WTC11 (cell line): Measurements from ENCODE around the gene UCHL3.

ENCODE experiments used
- ESRRA ChIP-seq: sonication (generic); formaldehyde crosslinking; IDR thresholded peaks from 2 replicates; pipeline ENCODE4 v1.8.1; 2022; ENCODE audit warnings: mild to moderate bottlenecking, missing genetic modification reagents, borderline replicate concordance
- NR2C2 ChIP-seq: sonication (generic); formaldehyde crosslinking; IDR thresholded peaks from 2 replicates; pipeline ENCODE4 v1.8.0; 2022; ENCODE audit warnings: mild to moderate bottlenecking, missing genetic modification reagents
- SMAD3 ChIP-seq: sonication (generic); formaldehyde crosslinking; IDR thresholded peaks from 2 replicates; pipeline ENCODE4 v1.8.0; 2022; ENCODE audit warnings: missing genetic modification reagents, mild to moderate bottlenecking, borderline replicate concordance
- ZNF263 ChIP-seq: sonication (generic); formaldehyde crosslinking; IDR thresholded peaks from 2 replicates; pipeline ENCODE4 v1.8.1; 2022; ENCODE audit warnings: low read depth, mild to moderate bottlenecking, moderate library complexity, missing genetic modification reagents
- TF ChIP-seq, protein P1 (sequence below): fragments of 200-600 bp; IDR thresholded peaks from 2 replicates; pipeline ENCODE4 v1.8.0; 2022; ENCODE audit warnings: antibody characterized with exemption
- TF ChIP-seq, protein P2 (sequence below): sonication (generic); formaldehyde crosslinking; IDR thresholded peaks from 2 replicates; pipeline ENCODE4 v1.8.0; 2022; ENCODE audit warnings: mild to moderate bottlenecking, missing genetic modification reagents
- TF ChIP-seq, protein P3 (sequence below): sonication (generic); formaldehyde crosslinking; conservative IDR thresholded peaks from 2 replicates; pipeline ENCODE4 v1.8.1; 2022; ENCODE audit warnings: mild to moderate bottlenecking, missing genetic modification reagents
- TF ChIP-seq, protein P4 (sequence below): sonication (generic); formaldehyde crosslinking; IDR thresholded peaks from 2 replicates; pipeline ENCODE4 v1.8.0; 2023; ENCODE audit warnings: missing genetic modification reagents, mild to moderate bottlenecking, borderline replicate concordance
- TF ChIP-seq, protein P5 (sequence below): sonication (generic); formaldehyde crosslinking; IDR thresholded peaks from 2 replicates; pipeline ENCODE4 v1.8.1; 2023; ENCODE audit warnings: mild to moderate bottlenecking, missing genetic modification reagents, moderate library complexity

DNA sequence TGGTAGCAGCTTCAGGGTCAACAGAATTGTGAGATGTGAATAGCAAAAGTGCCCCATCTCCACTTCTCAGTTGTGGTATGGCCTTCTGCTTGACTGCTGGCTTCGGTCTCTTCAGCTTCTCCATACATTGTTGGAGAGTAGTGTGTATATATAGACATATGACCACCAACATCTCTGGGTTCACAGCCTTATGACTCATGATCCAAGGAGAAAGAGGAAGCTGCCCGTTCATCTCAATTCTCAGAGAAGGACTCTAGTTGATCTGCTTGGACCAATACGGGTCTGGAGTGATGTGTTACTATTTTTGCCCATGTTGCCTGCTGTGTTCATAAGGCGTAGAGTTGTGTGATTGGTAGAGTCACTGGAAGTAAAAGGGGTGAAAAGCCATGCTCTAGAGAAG, 8.3 kb upstream of the UCHL3 start:
- TF ChIP-seq, protein P1, sequence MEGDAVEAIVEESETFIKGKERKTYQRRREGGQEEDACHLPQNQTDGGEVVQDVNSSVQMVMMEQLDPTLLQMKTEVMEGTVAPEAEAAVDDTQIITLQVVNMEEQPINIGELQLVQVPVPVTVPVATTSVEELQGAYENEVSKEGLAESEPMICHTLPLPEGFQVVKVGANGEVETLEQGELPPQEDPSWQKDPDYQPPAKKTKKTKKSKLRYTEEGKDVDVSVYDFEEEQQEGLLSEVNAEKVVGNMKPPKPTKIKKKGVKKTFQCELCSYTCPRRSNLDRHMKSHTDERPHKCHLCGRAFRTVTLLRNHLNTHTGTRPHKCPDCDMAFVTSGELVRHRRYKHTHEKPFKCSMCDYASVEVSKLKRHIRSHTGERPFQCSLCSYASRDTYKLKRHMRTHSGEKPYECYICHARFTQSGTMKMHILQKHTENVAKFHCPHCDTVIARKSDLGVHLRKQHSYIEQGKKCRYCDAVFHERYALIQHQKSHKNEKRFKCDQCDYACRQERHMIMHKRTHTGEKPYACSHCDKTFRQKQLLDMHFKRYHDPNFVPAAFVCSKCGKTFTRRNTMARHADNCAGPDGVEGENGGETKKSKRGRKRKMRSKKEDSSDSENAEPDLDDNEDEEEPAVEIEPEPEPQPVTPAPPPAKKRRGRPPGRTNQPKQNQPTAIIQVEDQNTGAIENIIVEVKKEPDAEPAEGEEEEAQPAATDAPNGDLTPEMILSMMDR, result no peak
- TF ChIP-seq, protein P2, sequence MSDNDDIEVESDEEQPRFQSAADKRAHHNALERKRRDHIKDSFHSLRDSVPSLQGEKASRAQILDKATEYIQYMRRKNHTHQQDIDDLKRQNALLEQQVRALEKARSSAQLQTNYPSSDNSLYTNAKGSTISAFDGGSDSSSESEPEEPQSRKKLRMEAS (CRISPR knock-in tag), result no peak
- TF ChIP-seq ZNF263 (CRISPR knock-in tag) (no peak), NR2C2 (CRISPR knock-in tag) (no peak), ESRRA (CRISPR knock-in tag) (no peak), SMAD3 (CRISPR knock-in tag) (no peak)
- TF ChIP-seq, protein P3, sequence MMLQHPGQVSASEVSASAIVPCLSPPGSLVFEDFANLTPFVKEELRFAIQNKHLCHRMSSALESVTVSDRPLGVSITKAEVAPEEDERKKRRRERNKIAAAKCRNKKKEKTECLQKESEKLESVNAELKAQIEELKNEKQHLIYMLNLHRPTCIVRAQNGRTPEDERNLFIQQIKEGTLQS (CRISPR knock-in tag), result no peak
- TF ChIP-seq, protein P4, sequence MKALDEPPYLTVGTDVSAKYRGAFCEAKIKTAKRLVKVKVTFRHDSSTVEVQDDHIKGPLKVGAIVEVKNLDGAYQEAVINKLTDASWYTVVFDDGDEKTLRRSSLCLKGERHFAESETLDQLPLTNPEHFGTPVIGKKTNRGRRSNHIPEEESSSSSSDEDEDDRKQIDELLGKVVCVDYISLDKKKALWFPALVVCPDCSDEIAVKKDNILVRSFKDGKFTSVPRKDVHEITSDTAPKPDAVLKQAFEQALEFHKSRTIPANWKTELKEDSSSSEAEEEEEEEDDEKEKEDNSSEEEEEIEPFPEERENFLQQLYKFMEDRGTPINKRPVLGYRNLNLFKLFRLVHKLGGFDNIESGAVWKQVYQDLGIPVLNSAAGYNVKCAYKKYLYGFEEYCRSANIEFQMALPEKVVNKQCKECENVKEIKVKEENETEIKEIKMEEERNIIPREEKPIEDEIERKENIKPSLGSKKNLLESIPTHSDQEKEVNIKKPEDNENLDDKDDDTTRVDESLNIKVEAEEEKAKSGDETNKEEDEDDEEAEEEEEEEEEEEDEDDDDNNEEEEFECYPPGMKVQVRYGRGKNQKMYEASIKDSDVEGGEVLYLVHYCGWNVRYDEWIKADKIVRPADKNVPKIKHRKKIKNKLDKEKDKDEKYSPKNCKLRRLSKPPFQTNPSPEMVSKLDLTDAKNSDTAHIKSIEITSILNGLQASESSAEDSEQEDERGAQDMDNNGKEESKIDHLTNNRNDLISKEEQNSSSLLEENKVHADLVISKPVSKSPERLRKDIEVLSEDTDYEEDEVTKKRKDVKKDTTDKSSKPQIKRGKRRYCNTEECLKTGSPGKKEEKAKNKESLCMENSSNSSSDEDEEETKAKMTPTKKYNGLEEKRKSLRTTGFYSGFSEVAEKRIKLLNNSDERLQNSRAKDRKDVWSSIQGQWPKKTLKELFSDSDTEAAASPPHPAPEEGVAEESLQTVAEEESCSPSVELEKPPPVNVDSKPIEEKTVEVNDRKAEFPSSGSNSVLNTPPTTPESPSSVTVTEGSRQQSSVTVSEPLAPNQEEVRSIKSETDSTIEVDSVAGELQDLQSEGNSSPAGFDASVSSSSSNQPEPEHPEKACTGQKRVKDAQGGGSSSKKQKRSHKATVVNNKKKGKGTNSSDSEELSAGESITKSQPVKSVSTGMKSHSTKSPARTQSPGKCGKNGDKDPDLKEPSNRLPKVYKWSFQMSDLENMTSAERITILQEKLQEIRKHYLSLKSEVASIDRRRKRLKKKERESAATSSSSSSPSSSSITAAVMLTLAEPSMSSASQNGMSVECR (CRISPR knock-in tag), result no peak
- TF ChIP-seq, protein P5, sequence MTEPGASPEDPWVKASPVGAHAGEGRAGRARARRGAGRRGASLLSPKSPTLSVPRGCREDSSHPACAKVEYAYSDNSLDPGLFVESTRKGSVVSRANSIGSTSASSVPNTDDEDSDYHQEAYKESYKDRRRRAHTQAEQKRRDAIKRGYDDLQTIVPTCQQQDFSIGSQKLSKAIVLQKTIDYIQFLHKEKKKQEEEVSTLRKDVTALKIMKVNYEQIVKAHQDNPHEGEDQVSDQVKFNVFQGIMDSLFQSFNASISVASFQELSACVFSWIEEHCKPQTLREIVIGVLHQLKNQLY, result no peak
